ENCODE data around the gene FSIP1. TPM values are rescaled to one million over a fixed set of nuclear protein-coding genes. Genes with fewer than 3 reads are reported as not detected.

Gene FSIP1
- total RNA-seq, 1 donor from 2014 or later: 0.53 TPM

GRCh38 chr15:39580117-39580484, 202.5 kb downstream of the FSIP1 start:
- Mint-ChIP-seq H3K36me3 (ENCODE audit: low read depth) (no peaks in the 10 kb centered on the region), H3K27me3 (peaks cover 49% of the 10 kb centered on the region), H3K4me1 (peaks cover 8% of the 10 kb centered on the region), H3K27ac (no peak overlapping the region), H3K4me3 (no peak overlapping the region), H3K9me3 (no peaks in the 10 kb centered on the region)
- ChIA-PET POLR2A (interaction anchor here (0.5 kb wide), 1 partner anchor 528 kb away, joined by 3 read pairs; no protein-coding TSS in a partner anchor), CTCF (no interaction called here)
- TF ChIP-seq CTCF (IDR thresholded peaks at IDR 0.05): no peak
- DNase-seq: peak; percentile 22
- intact Hi-C loops (cut with micrococcal nuclease): loop anchor here (2.0 kb wide), 1 partner anchor 763 kb away; no protein-coding TSS in a partner anchor
- ATAC-seq (ENCODE audit: low read depth): peak; percentile 45

GRCh38 chr15:39579487-39580116, 203.0 kb downstream of the FSIP1 start:
- Mint-ChIP-seq H3K9me3 (no peaks in the 10 kb centered on the region), H3K36me3 (ENCODE audit: low read depth) (no peaks in the 10 kb centered on the region), H3K27ac (no peak overlapping the region), H3K27me3 (peaks cover 45% of the 10 kb centered on the region), H3K4me1 (peaks cover 8% of the 10 kb centered on the region), H3K4me3 (no peak overlapping the region)
- intact Hi-C loops (cut with micrococcal nuclease): loop anchor here (2.0 kb wide), 1 partner anchor 763 kb away; no protein-coding TSS in a partner anchor
- CTCF ChIA-PET: no interaction called here
- POLR2A ChIA-PET: interaction anchor here (0.5 kb wide), 1 partner anchor 528 kb away, joined by 3 read pairs; no protein-coding TSS in a partner anchor
- no peak for ATAC-seq (ENCODE audit: low read depth)
- DNase-seq: no peak
- TF ChIP-seq CTCF (IDR thresholded peaks at IDR 0.05): no peak

GRCh38 chr15:39578851-39579486, 203.7 kb downstream of the FSIP1 start:
- no peak for DNase-seq
- no peak for TF ChIP-seq CTCF (IDR thresholded peaks at IDR 0.05)
- H3K4me3 Mint-ChIP-seq: no peak overlapping the region
- CTCF ChIA-PET: no interaction called here
- H3K27ac Mint-ChIP-seq: no peak overlapping the region
- peaks cover 8% of the 10 kb centered on the region for H3K4me1 Mint-ChIP-seq
- H3K27me3 Mint-ChIP-seq: peaks cover 46% of the 10 kb centered on the region
- intact Hi-C loops (cut with micrococcal nuclease): no loop called here
- H3K9me3 Mint-ChIP-seq: no peaks in the 10 kb centered on the region
- POLR2A ChIA-PET: no interaction called here
- ATAC-seq (ENCODE audit: low read depth): no peak
- no peaks in the 10 kb centered on the region for H3K36me3 Mint-ChIP-seq (ENCODE audit: low read depth)

GRCh38 chr15:39575180-39575579, 207.5 kb downstream of the FSIP1 start:
- POLR2A ChIA-PET: no interaction called here
- no peaks in the 10 kb centered on the region for H3K9me3 Mint-ChIP-seq
- no peak overlapping the region for H3K27ac Mint-ChIP-seq
- no peak for ATAC-seq (ENCODE audit: low read depth)
- H3K4me3 Mint-ChIP-seq: no peak overlapping the region
- intact Hi-C loops (cut with micrococcal nuclease): no loop called here
- no peak for TF ChIP-seq CTCF (IDR thresholded peaks at IDR 0.05)
- CTCF ChIA-PET: no interaction called here
- H3K27me3 Mint-ChIP-seq: peaks cover 30% of the 10 kb centered on the region
- H3K36me3 Mint-ChIP-seq (ENCODE audit: low read depth): no peaks in the 10 kb centered on the region
- peaks cover 2% of the 10 kb centered on the region for H3K4me1 Mint-ChIP-seq
- no peak for DNase-seq

- intact Hi-C loops (cut with micrococcal nuclease): no loop called here
- no peak overlapping the region for H3K27ac Mint-ChIP-seq
Measured at GRCh38 chr15:39574427-39574826, 208.2 kb downstream of the FSIP1 start.

More at GRCh38 chr15:39574427-39574826, 208.2 kb downstream of the FSIP1 start:
- ATAC-seq (ENCODE audit: low read depth) (no peak), DNase-seq (no peak)
- TF ChIP-seq CTCF (IDR thresholded peaks at IDR 0.05): no peak
- ChIA-PET POLR2A (no interaction called here), CTCF (no interaction called here)
- Mint-ChIP-seq H3K36me3 (ENCODE audit: low read depth) (no peaks in the 10 kb centered on the region), H3K9me3 (no peaks in the 10 kb centered on the region), H3K4me3 (no peak overlapping the region), H3K4me1 (no peaks in the 10 kb centered on the region), H3K27me3 (peaks cover 23% of the 10 kb centered on the region)
